Lung (tissue), 12 donors: Measurements from ENCODE around the gene BIVM. TPM values are rescaled to one million over a fixed set of nuclear protein-coding genes. Genes with fewer than 3 reads are reported as not detected.

Experiments used
- ATAC-seq: fragments of 200-7000 bp; cut with Tn5 transposase; one replicate; pipeline ENCODE4 v1.9.1; 2020; ENCODE audit warnings: moderate number of reproducible peaks; ENCODE audit not compliant: insufficient read depth, low FRiP score
- DNase-seq, 3 donors: peaks; one replicate each; pipeline ENCODE4 v3.0.0-alpha.2; 2013 to 2017
- H3K27ac ChIP-seq, 2 donors: one replicate each; pipeline ENCODE4 v1.5.1; 2013; ENCODE audit warnings: mild to moderate bottlenecking in 2 of 2, moderate library complexity in 2 of 2, control low read depth in 1 of 2, inconsistent platforms in 1 of 2, low read depth in 1 of 2, low read length in 1 of 2
- H3K27me3 ChIP-seq, 3 donors: one replicate each; pipeline ENCODE4 v1.5.1; 2013; ENCODE audit warnings: low read length in 2 of 3; ENCODE audit not compliant: control insufficient read depth in 3 of 3, insufficient read depth in 3 of 3
- H3K36me3 ChIP-seq, 4 donors: one replicate each; pipeline ENCODE4 v1.5.1; 2013; ENCODE audit warnings: low read length in 4 of 4, mild to moderate bottlenecking in 1 of 4, moderate library complexity in 1 of 4; ENCODE audit not compliant: control insufficient read depth in 4 of 4, insufficient read depth in 4 of 4
- H3K4me1 ChIP-seq, 5 donors: one replicate each; pipeline ENCODE4 v1.5.1; 2013; ENCODE audit warnings: low read length in 5 of 5, mild to moderate bottlenecking in 2 of 5, moderate library complexity in 1 of 5; ENCODE audit not compliant: control insufficient read depth in 5 of 5, insufficient read depth in 5 of 5
- H3K4me3 ChIP-seq: one replicate; pipeline ENCODE4 v1.5.1; 2013; ENCODE audit warnings: mild to moderate bottlenecking, control low read depth, moderate library complexity
- H3K9ac ChIP-seq, 2 donors: one replicate each; pipeline ENCODE4 v1.5.1; 2013; ENCODE audit warnings: low read length in 2 of 2, control low read depth in 1 of 2; ENCODE audit not compliant: insufficient read depth in 1 of 2
- H3K9me3 ChIP-seq, 4 donors: one replicate each; pipeline ENCODE4 v1.5.1; 2013; ENCODE audit warnings: low read length in 3 of 4, mild to moderate bottlenecking in 1 of 4, moderate library complexity in 1 of 4; ENCODE audit not compliant: control insufficient read depth in 4 of 4, insufficient read depth in 3 of 4
- WGBS, 2 donors: extraction: QIAGEN DNeasy Blood & Tissue Kit; methylation state at CpG; one replicate each; pipeline ENCODE4 v1.1.7; 2013; 5-methylcytosine and 5-hydroxymethylcytosine counted together
- polyA plus RNA-seq, 2 donors: library from polyadenylated mRNA; stranded (reverse); fragments of 200-250 nt; gene quantifications; one replicate each; pipeline ENCODE4 v1.2.1, GENCODE V29; 2013
- total RNA-seq, 2 donors: library from RNA; depleted of rRNA in 1 of 2; stranded (reverse); fragments of >200 nt in 1 of 2; gene quantifications; one replicate each; pipeline ENCODE4 v1.2.1, GENCODE V29; 2014 to 2021
- TF ChIP-seq, protein P1 (sequence below): IDR thresholded peaks from 2 replicates; pipeline ENCODE4 v1.5.1; 2012; ENCODE audit warnings: mild to moderate bottlenecking; ENCODE audit errors: control extremely low read depth, extremely low read depth
- donor health status: control.
- donor health status: control.
- donor health status: Bipolar disorder and iron deficiency.
- donor health status: healthy.
- donor health status: DM: yes; HTN: yes; CAD: no.

The BIVM gene
- total and polyA plus RNA-seq, 4 donors, result 5.5 to 38.4 (median 13.1) TPM

DNA sequence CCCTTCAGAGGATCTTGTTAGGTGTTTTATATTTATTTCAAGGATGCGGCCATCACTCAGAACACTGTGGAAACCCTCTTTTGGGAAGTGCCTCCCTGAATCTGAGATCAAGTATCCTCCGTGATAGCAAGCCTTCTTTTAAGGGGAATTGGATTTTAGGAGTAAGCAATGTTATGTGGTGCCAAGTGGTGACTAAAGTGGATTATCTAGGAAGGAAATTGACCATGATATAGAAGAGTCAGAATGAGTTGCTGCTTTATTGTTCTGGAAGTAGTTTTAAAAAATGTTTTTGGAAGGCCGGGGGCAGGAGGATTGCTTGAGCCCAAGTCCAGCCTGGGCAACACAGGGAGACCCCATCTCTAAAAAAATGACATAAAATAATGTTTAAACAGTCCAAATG, 53.6 kb downstream of the BIVM start:
- Histone ChIP-seq H3K36me3 (peaks cover 15 to 36% (median 22%) of the 10 kb centered on the region in 4 donors), H3K4me1 (peaks cover 0 to 5% (median 3%) of the 10 kb centered on the region in 5 donors), H3K27me3 (no peaks in the 10 kb centered on the region), H3K27ac (no peak overlapping the region), H3K9me3 (no peaks in the 10 kb centered on the region), H3K4me3 (no peak overlapping the region), H3K9ac (no peak overlapping the region)
- TF ChIP-seq, protein P1, sequence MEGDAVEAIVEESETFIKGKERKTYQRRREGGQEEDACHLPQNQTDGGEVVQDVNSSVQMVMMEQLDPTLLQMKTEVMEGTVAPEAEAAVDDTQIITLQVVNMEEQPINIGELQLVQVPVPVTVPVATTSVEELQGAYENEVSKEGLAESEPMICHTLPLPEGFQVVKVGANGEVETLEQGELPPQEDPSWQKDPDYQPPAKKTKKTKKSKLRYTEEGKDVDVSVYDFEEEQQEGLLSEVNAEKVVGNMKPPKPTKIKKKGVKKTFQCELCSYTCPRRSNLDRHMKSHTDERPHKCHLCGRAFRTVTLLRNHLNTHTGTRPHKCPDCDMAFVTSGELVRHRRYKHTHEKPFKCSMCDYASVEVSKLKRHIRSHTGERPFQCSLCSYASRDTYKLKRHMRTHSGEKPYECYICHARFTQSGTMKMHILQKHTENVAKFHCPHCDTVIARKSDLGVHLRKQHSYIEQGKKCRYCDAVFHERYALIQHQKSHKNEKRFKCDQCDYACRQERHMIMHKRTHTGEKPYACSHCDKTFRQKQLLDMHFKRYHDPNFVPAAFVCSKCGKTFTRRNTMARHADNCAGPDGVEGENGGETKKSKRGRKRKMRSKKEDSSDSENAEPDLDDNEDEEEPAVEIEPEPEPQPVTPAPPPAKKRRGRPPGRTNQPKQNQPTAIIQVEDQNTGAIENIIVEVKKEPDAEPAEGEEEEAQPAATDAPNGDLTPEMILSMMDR, result no peak
- ATAC-seq (no peak), DNase-seq (no peak)
- 95 to 96% methylated on average over 3 of the region's 3 CpGs for WGBS, 2 donors

DNA sequence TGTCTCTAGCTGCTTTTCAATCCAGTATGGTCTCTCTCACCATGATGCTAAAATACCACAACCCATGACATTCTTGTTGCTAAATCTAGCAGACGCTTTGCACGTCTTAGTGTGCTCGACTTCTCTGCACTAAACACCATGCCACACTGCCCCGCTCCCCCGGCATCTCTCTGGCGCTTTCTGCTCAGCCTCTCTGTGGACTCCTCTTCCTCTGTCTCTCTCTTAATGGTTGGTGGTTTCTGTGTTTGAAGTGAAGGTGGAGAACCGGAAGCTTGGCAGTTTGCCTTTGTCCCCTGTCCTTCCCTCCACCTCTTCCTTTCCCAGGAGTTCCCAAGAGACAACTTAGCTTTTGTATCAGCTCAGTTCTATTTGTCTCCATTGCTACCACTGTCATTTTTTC, 55.8 kb downstream of the BIVM start:
- no peaks in the 10 kb centered on the region for H3K9me3 ChIP-seq
- ATAC-seq, result no peak
- no peak overlapping the region for H3K9ac ChIP-seq
- DNase-seq, result no peak
- no peak overlapping the region for H3K27ac ChIP-seq
- 18 to 45% methylated on average over 7 of the region's 7 CpGs for WGBS, 2 donors
- TF ChIP-seq, protein P1, result no peak
- H3K4me3 ChIP-seq, result no peak overlapping the region
- H3K27me3 ChIP-seq, result no peaks in the 10 kb centered on the region
- peaks cover 18 to 50% (median 37%) of the 10 kb centered on the region in 4 donors for H3K36me3 ChIP-seq
- no peaks in the 10 kb centered on the region for H3K4me1 ChIP-seq

DNA sequence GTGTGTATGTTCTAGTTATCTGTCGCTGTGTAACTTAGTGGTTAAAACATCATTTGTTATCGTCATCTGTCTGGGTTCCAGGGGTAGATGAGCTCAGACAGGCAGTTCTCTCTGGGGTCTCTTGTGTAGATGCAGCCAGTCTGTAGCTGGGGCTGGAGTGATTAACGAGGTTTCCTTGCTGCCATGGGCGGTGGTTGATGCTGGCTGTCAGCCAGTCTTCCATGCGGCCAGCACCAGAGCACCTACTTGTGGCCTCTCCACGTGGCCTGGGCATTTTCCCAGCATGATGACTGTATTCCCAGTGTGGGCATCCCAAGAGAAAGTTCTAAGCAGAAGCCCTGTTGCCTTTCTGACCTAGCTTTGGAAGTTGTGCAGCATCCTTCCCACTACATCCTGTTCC, 57.6 kb downstream of the BIVM start:
- DNase-seq, result no peak
- no peak for ATAC-seq
- Histone ChIP-seq H3K9ac (no peak overlapping the region), H3K36me3 (peaks cover 24 to 62% (median 44%) of the 10 kb centered on the region in 4 donors), H3K27me3 (no peaks in the 10 kb centered on the region), H3K9me3 (no peaks in the 10 kb centered on the region), H3K4me1 (no peaks in the 10 kb centered on the region), H3K27ac (no peak overlapping the region), H3K4me3 (no peak overlapping the region)
- TF ChIP-seq, protein P1, result no peak
- WGBS, 2 donors, result 39 to 59% methylated on average over 6 of the region's 6 CpGs

DNA sequence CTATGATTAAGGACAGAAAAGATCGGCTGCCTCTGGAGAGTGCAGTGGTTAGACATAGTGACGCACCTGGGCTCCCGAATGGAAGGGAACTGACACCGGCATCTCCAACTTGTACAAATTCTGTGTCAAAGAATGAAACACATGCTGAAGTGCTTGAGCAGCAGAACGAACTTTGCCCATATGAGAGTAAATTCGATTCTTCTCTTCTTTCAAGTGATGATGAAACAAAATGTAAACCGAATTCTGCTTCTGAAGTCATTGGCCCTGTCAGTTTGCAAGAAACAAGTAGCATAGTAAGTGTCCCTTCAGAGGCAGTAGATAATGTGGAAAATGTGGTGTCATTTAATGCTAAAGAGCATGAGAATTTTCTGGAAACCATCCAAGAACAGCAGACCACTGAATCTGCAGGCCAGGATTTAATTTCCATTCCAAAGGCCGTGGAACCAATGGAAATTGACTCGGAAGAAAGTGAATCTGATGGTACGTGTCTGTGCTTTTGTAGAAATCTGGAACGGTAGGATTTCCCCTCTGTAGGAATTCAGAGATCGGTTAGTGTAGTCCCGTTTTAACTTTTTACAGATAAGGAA, 63.8 kb downstream of the BIVM start:
- H3K27me3 ChIP-seq, result no peaks in the 10 kb centered on the region
- WGBS, 2 donors, result 93 to 96% methylated on average over 13 of the region's 13 CpGs
- no peak overlapping the region for H3K9ac ChIP-seq
- TF ChIP-seq, protein P1, result no peak
- no peak overlapping the region for H3K27ac ChIP-seq
- peaks cover 37 to 73% (median 58%) of the 10 kb centered on the region in 4 donors for H3K36me3 ChIP-seq
- H3K4me3 ChIP-seq, result no peak overlapping the region
- H3K9me3 ChIP-seq, result no peaks in the 10 kb centered on the region
- DNase-seq (no peak), ATAC-seq (no peak)
- H3K4me1 ChIP-seq, result no peaks in the 10 kb centered on the region
